ENCODE measurements around the gene CAMKMT.

DNA sequence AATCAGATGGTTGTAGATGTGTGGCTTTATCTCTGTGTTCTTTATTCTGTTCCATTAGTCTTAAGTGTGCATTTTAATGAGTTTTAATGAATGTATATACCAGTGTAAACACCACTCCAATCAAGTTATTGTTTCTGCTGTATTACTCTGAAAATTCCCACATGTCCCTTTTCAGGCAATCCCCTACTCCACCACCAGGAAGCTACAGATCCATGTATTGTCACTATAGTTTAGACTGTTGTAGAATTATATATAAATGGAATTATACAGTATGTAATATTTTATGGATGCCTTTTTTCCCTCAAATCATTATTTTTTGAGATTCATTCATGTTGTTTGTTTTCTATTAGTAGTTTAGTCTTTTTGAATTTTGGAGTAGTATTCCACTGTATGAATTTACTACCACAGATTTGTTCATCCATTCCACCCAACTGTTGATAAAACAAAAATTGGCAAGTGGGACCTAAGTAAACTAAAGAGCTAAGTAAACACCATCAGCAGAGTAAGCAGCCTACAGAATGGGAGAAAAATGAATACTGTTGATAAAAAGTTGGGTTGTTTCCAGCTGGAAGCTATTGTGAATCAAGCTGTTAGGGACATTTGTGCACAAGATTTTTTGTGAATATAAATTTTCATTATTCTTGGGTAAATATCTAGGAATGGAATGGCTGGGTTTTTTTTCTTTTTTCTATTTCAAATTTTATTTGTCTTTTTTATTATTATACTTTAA is 262.0 kb downstream of the CAMKMT start:
- TF ChIP-seq, protein P1, sequence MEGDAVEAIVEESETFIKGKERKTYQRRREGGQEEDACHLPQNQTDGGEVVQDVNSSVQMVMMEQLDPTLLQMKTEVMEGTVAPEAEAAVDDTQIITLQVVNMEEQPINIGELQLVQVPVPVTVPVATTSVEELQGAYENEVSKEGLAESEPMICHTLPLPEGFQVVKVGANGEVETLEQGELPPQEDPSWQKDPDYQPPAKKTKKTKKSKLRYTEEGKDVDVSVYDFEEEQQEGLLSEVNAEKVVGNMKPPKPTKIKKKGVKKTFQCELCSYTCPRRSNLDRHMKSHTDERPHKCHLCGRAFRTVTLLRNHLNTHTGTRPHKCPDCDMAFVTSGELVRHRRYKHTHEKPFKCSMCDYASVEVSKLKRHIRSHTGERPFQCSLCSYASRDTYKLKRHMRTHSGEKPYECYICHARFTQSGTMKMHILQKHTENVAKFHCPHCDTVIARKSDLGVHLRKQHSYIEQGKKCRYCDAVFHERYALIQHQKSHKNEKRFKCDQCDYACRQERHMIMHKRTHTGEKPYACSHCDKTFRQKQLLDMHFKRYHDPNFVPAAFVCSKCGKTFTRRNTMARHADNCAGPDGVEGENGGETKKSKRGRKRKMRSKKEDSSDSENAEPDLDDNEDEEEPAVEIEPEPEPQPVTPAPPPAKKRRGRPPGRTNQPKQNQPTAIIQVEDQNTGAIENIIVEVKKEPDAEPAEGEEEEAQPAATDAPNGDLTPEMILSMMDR (IDR thresholded peaks at IDR 0.05; ENCODE audit: low read length) = no peak
- no peak for TF ChIP-seq EZH2 (IDR thresholded peaks at IDR 0.05; ENCODE audit: borderline replicate concordance, low read length)
